ENCODE results near the gene ADCK1.

GRCh38 chr14:77763316-77763715 lies 36.6 kb upstream of the ADCK1 start:
- TF ChIP-seq CTCF (IDR thresholded peaks at IDR 0.05; ENCODE audit: poor library complexity), result no peak
- no peak for TF ChIP-seq EZH2 (IDR thresholded peaks at IDR 0.05; ENCODE audit: borderline replicate concordance)
- TF ChIP-seq EZH2phosphoT487 (IDR thresholded peaks at IDR 0.05; ENCODE audit: low read depth, severe bottlenecking, unreplicated experiment), result no peak
